Measurements from ENCODE around the gene CD70.
"Not testable (repeated sequence)": the region's sequence is repeated elsewhere in the genome, so short reads cannot be mapped to it uniquely, and the experiment has no call there.

DNA sequence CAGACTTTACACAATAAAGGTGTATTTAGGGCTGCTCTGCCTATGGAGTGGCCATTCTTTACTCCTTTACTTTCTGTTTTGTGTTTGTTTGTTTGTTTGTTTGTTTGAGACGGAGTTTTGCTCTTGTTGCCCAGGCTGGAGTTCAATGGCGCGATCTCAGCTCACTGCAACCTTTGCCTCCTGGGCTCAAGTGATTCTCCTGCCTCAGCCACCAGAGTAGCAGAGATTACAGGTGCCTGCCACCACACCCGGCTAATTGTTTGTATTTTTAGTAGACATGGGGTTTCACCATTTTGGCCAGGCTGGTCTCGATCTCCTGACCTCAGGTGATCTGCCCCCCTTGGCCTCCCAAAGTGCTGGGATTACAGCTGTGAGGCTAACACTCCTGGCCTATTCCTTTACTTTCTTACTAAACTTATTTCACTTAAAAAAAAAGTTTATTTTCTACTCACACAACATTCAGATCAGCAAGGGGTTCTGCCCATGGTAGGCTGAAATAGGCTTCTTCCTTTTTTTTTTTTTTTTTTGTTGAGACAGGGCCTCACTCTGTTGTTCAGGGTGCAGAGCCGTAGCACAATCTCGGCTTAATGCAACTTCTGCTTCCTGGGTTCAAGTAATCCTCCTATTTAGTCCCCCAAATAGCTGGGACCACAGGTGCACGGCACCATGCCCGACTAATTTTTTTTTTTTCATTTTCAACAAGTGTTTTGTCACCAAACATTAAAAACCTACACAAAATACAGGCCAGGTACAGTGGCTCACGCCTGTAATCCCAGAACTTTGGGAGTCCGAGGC lies 15.5 kb upstream of the CD70 start:
- TF ChIP-seq, protein P1, sequence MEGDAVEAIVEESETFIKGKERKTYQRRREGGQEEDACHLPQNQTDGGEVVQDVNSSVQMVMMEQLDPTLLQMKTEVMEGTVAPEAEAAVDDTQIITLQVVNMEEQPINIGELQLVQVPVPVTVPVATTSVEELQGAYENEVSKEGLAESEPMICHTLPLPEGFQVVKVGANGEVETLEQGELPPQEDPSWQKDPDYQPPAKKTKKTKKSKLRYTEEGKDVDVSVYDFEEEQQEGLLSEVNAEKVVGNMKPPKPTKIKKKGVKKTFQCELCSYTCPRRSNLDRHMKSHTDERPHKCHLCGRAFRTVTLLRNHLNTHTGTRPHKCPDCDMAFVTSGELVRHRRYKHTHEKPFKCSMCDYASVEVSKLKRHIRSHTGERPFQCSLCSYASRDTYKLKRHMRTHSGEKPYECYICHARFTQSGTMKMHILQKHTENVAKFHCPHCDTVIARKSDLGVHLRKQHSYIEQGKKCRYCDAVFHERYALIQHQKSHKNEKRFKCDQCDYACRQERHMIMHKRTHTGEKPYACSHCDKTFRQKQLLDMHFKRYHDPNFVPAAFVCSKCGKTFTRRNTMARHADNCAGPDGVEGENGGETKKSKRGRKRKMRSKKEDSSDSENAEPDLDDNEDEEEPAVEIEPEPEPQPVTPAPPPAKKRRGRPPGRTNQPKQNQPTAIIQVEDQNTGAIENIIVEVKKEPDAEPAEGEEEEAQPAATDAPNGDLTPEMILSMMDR (conservative IDR thresholded peaks at IDR 0.05; ENCODE audit: low read depth, low read length) = not testable (repeated sequence)
- not testable (repeated sequence) for TF ChIP-seq EZH2phosphoT487 (IDR thresholded peaks at IDR 0.05; ENCODE audit: borderline replicate concordance, low read length)

All from PC-3 (cell line).